ENCODE measurements around the gene RAC2. TPM values are rescaled to one million over a fixed set of nuclear protein-coding genes. Genes with fewer than 3 reads are reported as not detected.
"Not testable (repeated sequence)": the region's sequence is repeated elsewhere in the genome, so short reads cannot be mapped to it uniquely, and the experiment has no call there.

Gene RAC2
- total and polyA plus RNA-seq, 3 donors from 2014 or later, result 1.2 to 15.5 (median 10.7) TPM

DNA sequence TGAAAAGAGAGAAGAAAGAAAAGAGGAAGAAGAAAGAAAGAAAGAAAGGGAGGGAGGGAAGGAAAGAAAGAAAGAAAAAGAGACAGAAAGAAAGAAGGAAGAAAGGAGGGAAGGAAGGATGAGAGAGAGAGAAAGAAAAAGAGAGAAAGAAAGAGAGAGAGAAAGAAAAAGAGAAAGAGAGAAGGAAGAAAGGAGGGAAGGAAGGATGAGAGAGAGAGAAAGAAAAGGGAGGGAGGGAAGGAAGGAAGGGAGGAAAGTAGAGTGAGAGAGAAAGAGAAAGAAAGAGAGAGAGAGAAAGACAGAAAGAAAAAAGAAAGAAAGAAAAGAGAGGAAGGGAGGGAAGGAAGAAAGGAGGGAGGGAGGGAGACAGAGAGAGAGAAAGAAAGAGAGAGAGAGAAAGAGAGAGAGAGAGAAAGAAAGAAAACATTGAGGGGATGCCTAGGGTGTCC lies 11.5 kb upstream of the RAC2 start:
- no peaks in the 10 kb centered on the region for H3K27me3 ChIP-seq
- no peaks in the 10 kb centered on the region for H3K9me3 ChIP-seq
- H3K27ac ChIP-seq, result no peak overlapping the region
- no peak overlapping the region for H3K4me3 ChIP-seq
- intact Hi-C loops (cut with DNase I; ENCODE audit: low total_unique reads), result no loop called here
- no peaks in the 10 kb centered on the region for H3K36me3 ChIP-seq (ENCODE audit: low read depth, missing control alignments)
- no peaks in the 10 kb centered on the region for H3K4me1 ChIP-seq
- no peak for TF ChIP-seq CTCF (IDR thresholded peaks at IDR 0.05)
- no peak for TF ChIP-seq POLR2A (IDR thresholded peaks at IDR 0.05)
- no peak for DNase-seq

DNA sequence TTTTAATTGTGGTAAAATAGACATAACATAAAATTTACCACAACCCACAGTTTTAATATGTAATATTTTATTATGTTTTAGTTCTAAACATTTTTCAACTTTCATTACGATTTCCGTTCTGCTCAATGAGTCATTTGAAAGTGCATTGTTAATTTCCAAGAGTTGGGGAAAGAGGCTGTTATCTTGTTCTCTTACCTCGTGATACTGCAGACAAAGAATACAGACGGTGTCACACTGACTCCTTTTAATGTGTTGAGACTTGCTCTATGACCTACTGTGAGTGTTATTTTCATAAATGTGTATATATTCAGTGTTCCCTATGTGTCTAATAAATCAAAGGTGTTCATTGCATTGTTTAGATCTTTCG lies 10.8 kb upstream of the RAC2 start:
- Histone ChIP-seq H3K9me3 (no peaks in the 10 kb centered on the region), H3K4me3 (no peak overlapping the region), H3K4me1 (no peaks in the 10 kb centered on the region), H3K27me3 (no peaks in the 10 kb centered on the region), H3K27ac (no peak overlapping the region), H3K36me3 (ENCODE audit: low read depth, missing control alignments) (no peaks in the 10 kb centered on the region)
- intact Hi-C loops (cut with DNase I; ENCODE audit: low total_unique reads), result no loop called here
- TF ChIP-seq CTCF (IDR thresholded peaks at IDR 0.05) (no peak), POLR2A (IDR thresholded peaks at IDR 0.05) (no peak)
- 67 to 73% methylated on average over 5 of the region's 5 CpGs for WGBS, 2 donors
- DNase-seq, result no peak

GRCh38 chr22:37254209-37254866 lies 10.3 kb upstream of the RAC2 start:
- no peaks in the 10 kb centered on the region for H3K9me3 ChIP-seq
- H3K4me1 ChIP-seq, result no peaks in the 10 kb centered on the region
- TF ChIP-seq CTCF (IDR thresholded peaks at IDR 0.05) (no peak), POLR2A (IDR thresholded peaks at IDR 0.05) (no peak)
- WGBS, 2 donors, result 90 to 96% methylated on average over 5 of the region's 5 CpGs
- DNase-seq, result no peak
- H3K27me3 ChIP-seq, result no peaks in the 10 kb centered on the region
- intact Hi-C loops (cut with DNase I; ENCODE audit: low total_unique reads), result no loop called here
- H3K27ac ChIP-seq, result no peak overlapping the region
- H3K36me3 ChIP-seq (ENCODE audit: low read depth, missing control alignments), result no peaks in the 10 kb centered on the region
- H3K4me3 ChIP-seq, result no peak overlapping the region

GRCh38 chr22:37253126-37253660 lies 9.1 kb upstream of the RAC2 start:
- no peaks in the 10 kb centered on the region for H3K36me3 ChIP-seq (ENCODE audit: low read depth, missing control alignments)
- no peak for TF ChIP-seq POLR2A (IDR thresholded peaks at IDR 0.05)
- TF ChIP-seq CTCF (IDR thresholded peaks at IDR 0.05), result no peak
- DNase-seq, result no peak
- no peaks in the 10 kb centered on the region for H3K4me1 ChIP-seq
- WGBS, 2 donors, result 56 to 63% methylated on average over 7 of the region's 7 CpGs
- H3K4me3 ChIP-seq, result no peak overlapping the region
- H3K27me3 ChIP-seq, result no peaks in the 10 kb centered on the region
- intact Hi-C loops (cut with DNase I; ENCODE audit: low total_unique reads), result no loop called here
- H3K27ac ChIP-seq, result no peak overlapping the region
- no peaks in the 10 kb centered on the region for H3K9me3 ChIP-seq

- WGBS, 2 donors, result 89 to 90% methylated on average over 8 of the region's 8 CpGs
- intact Hi-C loops (cut with DNase I; ENCODE audit: low total_unique reads); H3K4me3 ChIP-seq; H3K4me1 ChIP-seq; H3K36me3 ChIP-seq (ENCODE audit: low read depth, missing control alignments); H3K9me3 ChIP-seq; H3K27me3 ChIP-seq; DNase-seq; H3K27ac ChIP-seq: not testable (repeated sequence)
These were observed 7.8 kb upstream of the RAC2 start for GRCh38 chr22:37251836-37252235.
